Ramos (cell line): ENCODE measurements around the gene KCNK17.
"Not testable (repeated sequence)": the region's sequence is repeated elsewhere in the genome, so short reads cannot be mapped to it uniquely, and the experiment has no call there.

Source experiments
- in situ Hi-C: fragments of 300-500 bp; cut with MboI; formaldehyde crosslinking; loops from one replicate; pipeline ENCODE4 v1.14.3; 2022; ENCODE audit warnings: low sequenced_read_pairs; ENCODE audit not compliant: unreplicated experiment

KCNK17 gene

DNA sequence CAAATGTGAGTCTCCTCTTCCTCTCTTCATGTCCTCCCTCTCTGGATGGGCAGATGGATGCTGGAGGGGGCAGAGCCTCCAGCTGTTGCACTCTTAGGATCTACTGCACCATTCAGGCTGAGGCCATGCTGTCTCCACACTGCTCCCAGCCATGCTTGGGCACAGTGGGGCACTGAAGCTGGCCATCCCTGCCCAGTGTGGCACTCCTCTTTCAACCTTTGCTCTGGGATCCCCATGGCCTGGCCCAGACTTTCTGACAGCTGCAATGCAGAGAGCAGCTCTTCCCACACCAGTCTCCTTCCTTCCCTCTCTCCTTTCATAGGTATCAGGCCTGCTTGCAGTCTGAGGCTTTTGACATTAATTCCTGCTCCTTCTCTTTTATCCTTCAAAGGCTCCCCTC lies 9.3 kb downstream of the KCNK17 start:
- in situ Hi-C loops, result loop anchor here (5.0 to 10.0 kb wide), 3 partner anchors 138 to 430 kb away; no protein-coding TSS in a partner anchor

DNA sequence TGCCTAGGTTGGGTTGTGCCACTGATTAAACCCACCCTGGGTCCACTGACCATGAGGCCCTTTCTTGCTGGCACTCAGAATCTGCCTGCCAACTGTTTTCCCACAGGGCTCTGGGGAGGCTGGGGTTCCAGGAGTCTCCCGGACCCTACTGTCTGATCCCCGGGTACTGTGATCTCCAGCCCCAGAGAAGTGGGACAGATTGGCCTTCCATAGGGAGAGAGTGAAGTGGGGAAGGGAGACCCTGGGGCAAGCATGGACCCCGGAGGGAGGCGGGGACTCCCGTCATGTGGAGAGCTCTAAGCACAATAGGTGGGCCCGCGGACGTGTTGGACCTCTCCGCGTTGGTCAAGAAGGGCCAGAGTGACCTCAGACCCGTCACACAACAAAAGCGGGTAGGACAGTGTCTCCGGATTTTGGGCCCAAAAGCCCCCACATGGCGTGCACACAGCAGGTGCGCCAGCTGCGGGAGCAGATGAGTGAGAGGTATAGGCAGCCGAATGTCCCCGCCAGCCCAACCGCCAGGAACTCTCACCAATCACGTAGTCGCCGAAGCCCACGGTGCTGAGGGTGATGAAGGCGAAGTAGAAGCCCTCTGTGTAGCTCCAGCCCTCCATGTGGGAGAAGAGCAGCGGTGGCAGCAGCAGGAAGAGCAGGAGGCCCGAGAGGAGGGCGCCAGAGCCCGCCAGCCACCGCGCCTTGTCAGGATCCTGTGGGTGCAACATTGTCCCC lies 10.6 kb downstream of the KCNK17 start:
- in situ Hi-C loops, result loop anchor here (5.0 to 10.0 kb wide), 3 partner anchors 136 to 429 kb away; no protein-coding TSS in a partner anchor

DNA sequence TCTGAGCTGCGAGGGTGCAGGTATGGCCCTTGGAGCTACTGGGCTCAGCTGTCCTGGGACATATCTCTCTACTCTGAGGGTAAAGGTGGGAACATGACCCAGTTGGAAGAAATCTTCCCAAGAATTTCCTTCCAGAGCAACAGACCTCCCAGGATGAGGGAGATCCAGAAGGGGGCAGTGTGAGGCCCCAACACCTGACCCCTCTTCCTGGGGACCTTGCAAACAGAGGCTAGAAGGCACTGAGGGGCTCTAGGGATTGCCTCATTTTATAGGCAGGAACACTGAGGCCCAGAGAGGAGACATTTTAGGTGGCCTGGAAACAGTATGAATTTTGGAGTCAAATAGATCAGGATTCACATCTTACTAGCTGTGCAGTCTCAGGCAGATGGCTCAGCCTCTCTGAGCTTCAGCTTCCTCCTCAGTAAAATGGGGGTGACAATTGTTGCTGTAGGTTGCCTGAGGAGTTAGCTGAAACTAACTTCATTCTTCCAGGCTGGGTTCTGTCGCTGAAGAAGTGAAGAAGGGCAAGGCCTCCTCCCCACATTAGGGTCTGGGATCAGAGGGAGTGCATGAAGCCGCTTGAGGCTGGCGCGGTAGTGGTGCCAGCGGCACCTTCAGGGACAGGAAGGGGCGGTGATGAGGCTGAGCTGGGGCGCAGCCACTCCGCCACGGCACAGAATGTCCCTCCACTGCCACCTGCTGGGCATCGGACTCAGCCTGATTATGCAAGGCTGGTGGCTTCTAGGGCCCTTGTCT lies 11.4 kb downstream of the KCNK17 start:
- in situ Hi-C loops, result loop anchor here (5.0 to 10.0 kb wide), 3 partner anchors 136 to 428 kb away; no protein-coding TSS in a partner anchor

DNA sequence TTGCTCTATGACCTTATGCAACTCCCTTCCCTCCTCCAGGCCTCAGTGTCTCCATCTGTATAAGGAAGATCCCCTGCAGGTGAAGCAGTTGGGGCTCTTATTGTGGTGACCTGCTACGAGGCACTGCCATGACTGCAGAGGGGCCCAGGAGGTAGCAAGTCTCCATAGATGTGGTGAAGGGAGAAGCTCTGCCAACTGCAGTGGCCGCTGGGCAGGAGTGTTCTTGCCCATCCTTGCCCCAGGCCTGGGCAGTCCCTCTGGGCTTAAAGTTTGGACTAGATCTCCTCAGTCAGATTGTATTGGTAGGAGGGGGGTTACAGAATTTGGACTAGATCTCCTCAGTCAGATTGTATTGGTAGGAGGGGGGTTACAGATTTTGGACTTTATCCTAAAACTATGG lies 12.2 kb downstream of the KCNK17 start:
- in situ Hi-C loops, result loop anchor here (5.0 to 10.0 kb wide), 3 partner anchors 135 to 427 kb away; no protein-coding TSS in a partner anchor

DNA sequence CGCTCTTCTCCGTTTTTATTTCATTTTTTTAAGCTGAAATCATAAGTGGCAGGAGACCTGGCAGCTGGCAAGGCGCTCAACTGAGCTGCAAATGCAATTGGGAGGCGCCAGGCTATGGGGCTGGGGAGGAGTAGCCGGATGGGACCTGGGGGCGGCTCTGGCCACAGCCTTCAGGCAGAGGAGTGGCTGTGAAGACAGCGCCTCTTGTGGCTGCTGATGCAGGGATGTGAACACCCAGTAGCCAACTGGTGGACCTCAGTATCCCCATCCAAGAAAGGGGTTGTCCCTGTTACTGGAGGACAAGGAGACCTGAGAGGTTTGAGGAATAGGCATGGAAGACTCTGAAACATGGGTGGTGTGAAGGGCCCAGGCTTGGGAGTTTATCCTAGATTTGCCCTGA lies 12.6 kb downstream of the KCNK17 start:
- in situ Hi-C loops, result loop anchor here (5.0 to 10.0 kb wide), 3 partner anchors 134 to 427 kb away; no protein-coding TSS in a partner anchor

DNA sequence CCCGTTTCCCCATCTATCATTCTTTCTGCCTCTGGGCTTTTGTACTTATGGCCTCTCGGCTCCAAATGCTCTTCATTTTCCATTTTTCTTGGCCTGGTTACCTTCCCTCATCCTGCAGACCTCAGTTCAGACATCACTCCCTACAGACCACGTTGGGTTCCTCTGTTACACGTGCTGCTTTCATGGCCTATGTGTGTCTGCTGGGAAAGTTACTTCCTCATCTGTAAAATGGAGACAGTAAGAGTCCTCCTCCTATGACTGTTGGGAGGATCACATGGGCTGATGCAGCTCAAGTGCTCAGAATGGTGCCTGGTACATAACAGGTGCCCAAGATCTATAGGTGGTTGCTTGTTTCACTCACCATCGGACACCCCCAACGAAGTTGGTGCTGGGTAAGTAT lies 13.5 kb downstream of the KCNK17 start:
- in situ Hi-C loops, result loop anchor here (5.0 to 10.0 kb wide), 3 partner anchors 133 to 426 kb away; no protein-coding TSS in a partner anchor

DNA sequence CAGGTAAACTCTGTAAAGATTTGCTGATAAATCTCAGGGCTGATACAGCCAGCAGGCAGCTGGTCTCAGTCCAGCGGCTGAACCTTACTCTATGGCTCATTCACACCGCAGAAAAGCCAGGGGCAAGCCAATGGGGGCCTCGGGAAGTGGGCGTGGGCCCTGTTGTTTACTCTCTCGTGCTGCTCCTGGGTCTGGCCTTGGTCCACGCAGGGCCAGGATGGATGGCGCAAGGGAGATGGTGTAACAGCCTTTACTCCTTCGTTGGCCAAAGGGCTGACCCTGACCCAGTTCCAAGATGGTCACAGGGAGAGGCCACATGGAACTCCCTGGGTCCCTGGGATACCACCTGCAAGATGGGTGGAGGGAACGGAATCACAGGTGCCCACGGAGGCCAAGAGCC lies 16.2 kb downstream of the KCNK17 start:
- in situ Hi-C loops, result no loop called here

DNA sequence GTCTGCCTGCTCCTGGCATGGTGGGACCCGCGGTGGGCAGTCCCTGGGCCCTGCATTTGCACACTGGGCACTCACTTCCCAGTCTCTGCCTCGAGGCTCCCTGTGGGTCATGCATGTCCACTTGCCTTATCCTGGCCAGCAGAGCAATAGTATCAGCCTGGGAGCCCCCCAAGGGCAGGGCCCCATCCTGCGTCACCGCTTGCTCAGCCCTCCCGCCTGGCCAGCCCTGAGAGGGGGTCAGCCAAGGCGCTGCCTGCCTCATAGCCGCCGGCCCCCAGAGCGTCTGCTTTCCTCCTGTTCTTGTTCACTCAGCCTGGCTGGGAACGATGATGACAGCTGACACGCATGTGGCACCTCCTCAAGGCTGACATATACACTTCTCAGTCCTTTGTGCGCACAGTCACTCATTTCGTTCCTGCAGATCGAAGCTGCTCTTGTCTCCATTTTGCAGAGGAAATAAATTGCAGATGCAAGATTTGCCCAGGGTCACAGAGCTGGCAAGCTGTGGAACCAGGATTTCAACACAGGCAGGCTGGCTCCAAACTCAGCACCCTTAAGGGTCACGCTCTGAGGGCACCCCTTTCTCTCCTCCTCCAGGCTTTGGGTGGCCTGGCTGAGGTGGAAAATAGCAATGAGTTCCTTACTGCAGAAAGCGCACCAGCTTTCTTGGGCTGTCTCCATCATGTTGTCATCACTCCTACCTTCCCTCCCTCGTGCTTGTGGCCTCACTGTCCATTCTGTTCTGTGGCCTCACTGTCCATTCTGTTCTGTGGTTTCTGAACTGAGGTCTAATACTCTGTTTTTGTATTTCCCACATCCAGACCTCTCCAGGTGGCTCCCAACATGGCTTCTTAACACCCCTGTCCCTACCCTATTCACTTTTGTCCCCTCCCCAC lies 17.2 kb downstream of the KCNK17 start:
- in situ Hi-C loops, result no loop called here

DNA sequence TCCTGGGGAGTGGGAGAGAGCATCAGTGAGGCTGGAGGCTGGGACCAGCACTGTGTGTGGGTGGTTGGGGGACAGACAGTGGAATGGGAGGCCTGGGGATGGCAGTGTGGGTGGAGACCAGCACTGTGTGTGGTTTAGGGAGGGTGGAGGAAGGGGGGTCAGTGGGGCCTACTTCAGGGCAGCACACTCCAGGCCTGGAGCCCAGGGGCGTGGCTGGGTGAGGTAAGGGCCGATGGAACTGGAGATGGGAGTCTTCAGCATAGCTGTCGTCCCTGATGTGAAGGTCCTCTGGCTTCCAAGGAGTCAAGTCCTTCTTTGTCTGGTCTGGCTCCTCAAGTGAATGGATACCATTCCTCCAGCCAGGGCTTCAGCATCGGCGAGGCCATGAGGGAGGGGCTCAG lies 18.6 kb downstream of the KCNK17 start:
- in situ Hi-C loops, result no loop called here

DNA sequence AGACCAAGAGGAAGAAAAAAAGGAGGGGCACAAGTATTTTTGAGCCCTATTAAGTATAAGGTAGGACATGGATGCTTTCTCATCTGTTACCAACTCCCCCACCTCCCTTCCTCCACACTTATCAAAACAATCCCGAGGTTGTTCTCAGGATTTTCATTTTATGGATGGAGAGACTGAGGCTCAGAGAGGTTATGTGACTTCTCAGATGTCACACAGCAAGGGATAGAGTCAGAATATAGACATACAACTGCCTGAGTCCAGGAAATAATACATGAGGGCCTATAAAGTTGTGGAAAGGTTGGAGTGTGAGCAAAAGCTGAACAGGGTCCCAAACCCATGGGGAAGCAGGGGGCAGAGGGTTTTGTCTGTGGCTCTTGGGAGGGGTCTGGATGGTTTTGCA lies 19.3 kb downstream of the KCNK17 start:
- in situ Hi-C loops, result no loop called here

DNA sequence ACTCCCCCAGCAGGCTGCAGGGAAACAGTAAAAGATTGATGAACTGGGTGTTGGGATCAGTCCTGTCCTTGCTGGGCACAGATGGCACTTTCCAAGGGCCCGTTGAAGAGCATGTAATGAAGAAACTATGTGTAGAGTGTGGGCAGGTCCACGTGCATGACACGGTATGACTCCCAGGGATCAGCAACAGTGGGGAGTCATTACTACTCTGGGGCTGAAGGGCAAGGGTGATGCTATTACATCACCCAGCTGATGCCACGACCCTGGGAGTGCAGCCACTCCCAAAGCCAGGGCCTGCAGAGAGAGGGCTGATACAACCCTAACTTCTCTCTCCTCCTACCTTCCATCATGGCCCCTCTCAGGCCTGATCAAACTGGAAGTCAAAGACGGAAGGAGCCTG lies 20.1 kb downstream of the KCNK17 start:
- in situ Hi-C loops, result no loop called here

DNA sequence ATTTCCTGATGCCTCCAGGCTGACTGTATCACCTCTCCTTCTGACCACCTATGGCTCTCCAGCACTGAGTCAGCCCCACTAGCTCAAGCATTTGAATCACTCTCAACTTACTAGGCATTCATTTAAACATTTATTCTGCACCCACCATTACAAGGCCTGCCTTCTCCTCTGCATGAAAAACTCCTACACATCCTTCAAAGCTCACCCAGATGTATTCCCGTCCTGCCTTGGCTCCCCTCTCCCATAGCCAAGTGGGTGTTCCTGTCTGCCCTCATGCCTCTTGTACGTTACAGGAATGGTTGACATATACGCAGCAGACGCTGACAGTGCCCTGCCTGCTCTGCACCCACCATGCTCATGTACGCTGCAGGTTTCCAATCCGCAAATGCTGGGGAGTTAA lies 21.6 kb downstream of the KCNK17 start:
- in situ Hi-C loops, result no loop called here

DNA sequence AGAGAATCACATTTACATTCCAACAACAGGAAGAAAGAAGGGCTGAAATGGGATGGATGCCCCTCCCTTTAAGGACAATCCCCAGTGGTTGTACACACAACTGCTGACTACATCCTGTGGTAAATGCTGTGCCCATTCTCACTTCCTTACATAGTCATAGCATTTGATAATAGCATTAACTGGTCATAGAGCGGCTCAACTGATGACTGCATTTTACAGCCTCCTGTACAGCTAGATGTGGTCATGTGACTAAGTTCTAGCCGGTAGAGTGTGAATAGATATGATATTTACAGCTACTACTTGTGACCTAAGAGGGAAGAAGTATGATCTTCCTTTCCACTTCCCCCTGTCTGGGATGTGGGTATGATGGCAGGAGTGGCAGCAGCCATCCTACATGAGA lies 24.7 kb downstream of the KCNK17 start:
- in situ Hi-C loops, result no loop called here

DNA sequence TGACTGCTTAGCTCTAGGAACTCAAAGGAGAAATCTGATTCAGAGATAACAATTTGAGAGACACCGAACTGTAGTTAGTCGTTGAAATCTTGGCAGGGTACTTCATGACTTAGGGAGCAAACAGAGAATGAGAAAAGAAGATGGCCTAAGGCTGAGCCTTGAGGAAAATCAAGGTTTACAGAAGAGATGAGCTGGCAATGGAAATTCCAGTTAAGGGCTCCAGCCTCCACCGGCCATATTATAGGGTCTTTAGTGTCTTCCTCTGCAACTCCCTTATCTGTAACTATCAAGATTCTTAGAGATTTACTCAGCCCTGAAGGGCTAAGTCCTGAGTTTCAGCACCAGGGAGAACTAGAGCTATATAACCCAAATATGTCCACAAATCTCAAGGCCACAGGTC lies 26.6 kb downstream of the KCNK17 start:
- in situ Hi-C loops, result no loop called here

DNA sequence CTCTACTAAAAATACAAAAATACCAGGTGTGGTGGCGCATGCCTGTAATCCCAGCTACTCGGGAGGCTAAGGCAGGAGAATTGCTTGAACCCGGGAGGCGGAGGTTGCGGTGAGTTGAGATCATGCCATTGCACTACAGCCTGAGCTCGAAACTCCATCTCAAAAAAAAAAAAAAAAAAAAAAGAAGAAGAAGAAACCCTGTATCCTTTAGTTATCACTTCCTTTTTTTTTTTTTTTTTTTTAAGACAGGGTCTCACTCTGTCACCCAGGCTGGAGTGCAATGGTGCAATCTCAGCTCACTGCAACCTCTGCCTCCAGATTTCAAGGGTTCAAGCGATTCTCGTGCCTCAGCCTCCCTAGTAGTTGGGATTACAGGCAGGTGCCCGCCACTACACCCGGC lies 27.6 kb downstream of the KCNK17 start:
- in situ Hi-C loops, result not testable (repeated sequence)

DNA sequence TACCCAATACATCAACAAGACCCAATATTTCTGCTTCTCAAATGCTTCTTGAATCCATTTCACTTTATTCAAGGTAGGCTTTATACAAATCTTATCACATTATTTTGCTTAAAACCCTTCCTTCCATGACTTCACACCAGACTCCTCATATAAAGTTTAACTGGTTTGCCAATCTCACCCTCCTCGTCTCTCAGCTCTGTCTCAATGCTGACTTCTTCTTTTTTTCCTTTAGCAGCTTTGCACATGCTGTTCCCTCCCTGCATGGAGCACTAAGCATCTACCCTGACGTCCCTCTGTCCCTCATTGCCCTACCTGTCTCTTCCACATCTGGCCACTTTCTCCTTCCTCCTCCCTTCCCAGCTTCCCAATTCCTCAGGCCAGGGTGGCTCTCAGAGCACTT lies 31.4 kb downstream of the KCNK17 start:
- in situ Hi-C loops, result no loop called here

DNA sequence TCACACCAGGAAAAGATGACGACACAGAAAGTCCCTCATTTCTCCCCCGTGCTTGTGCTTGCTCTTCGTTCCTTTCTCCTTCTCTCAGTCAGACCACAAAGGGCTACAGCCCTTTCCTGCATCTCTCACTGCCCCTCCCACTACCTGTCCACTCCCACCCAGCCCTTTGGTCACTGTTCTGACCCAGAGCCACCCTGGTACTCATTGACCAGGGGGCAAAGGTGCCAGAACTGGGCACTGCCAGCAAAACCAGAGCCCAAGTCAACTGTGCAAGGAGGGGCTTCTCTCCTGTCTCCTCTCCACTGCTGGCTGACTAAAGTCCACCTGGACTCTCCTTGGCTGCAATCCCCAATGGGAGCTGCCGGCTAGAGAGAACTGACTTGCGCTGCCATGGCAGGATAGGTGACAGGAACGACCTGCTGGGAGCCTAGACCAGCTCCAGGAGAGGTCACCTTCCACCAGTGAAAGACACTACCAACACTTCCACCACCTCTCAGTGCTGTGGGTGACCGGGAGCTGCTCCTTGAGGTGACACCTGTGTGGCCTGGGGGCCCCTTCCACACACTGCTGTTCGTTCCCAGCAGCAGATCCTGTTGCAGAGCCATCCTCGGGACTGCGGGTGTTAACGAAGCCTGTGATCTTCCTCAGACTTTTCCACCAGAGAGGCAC lies 32.8 kb downstream of the KCNK17 start:
- in situ Hi-C loops, result no loop called here

DNA sequence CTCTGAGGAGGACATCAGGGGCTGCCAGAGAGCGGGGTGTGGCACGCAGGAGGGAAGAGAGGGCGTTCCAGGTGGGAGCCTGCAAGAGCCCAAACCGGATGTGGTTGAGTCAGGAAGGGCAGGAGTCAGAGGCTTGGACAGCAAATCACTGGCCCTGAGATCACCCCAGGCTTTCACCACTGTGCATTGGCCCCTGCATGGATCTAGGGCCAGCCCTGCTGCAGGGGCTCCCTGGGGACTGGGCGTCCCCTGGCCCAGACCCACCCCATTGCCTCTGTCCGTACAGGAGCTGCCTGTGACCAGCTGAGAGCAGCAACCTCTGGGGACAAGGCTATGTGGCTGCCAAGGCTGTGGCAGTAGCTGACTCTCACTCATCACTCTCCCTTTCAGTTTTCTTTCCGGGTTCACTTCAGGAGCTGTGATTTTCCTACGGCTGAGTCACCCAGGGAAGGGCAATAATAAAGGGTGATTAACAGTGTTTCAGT lies 33.9 kb downstream of the KCNK17 start:
- in situ Hi-C loops, result no loop called here

DNA sequence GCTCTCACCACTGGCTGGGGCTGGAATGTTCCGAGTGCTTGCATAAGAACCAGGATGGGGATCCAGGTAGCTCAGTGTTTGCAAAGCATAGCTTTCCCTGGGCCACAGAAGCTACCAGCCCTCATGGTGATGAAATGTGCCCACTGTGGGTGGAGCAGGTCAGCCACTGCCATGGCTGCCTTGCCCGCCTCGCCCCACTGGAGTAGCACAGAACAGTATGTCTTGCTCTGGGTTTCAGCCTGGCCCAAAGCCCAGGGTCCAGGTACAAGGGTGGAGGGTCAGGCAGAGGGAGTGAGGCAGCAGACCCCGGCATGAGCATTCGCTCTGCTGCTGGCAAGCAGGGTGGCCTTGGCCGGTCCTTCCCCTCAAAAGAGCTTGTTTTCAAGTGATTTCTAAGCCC lies 34.7 kb downstream of the KCNK17 start:
- in situ Hi-C loops, result no loop called here
